ENCODE data around the gene RPUSD1.

Gene RPUSD1

GRCh38 chr16:741986-742629, 46.1 kb downstream of the RPUSD1 start:
- DNase-seq, result no peak

DNA sequence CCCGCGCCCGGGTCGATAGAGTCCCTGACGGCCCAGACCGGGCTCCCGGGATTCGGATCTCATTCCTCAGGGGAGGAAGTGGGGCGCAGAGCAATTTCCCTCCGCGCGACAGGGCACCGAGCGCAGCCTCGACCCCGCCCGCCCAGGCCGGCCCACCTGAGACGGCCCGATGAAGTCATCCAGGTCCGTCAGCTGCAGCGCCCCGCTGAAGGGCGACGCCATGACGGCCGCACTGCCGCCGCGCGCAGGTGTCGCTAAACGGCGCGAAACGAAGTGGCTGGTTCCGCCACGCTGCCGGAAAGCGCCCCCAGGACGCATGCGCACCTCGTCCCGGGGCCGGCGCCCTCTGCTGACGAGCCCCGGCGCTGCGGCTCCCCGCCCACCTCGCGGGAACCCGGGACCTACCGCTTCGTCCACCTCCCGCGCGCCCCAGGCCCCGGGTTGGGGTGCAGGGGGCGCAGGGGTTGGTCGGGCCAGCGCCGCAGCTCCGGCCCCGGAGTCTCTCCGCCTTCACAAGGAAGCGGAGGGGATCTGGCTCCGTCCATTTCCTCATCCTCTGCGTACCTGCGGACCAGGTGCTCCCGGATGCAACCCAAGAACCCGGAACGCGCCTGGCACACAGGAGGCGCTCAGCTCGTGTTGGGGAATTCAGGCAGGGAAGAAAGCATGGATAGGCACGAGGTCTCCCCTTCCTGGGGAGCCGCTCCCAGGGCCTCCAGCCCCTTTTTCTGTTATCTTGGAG, 47.2 kb downstream of the RPUSD1 start, which contains the start of gene CIAO3:
CIAO3 (minus strand) TSS at position 234 of the 742 bp plus-strand sequence; CDS start at position 222, 12 bp downstream.
- peak; percentile 91 to 93 for DNase-seq

DNA sequence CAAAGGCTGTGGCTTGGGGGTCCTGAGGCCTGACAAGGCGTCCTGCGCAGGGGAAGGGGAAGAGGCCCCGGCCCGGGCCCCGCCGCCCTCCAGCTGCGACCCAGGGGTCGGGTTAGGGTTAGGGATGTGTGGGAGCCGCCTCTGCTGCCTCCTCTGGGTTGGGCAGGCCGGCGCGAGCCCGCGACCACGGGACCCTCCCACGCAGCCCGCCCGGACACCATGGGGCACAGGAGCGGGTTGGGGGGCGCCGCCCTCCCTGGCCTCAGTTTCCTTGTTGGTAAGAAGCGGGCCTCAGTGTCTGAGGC, 47.8 kb downstream of the RPUSD1 start:
- no peak for DNase-seq

DNA sequence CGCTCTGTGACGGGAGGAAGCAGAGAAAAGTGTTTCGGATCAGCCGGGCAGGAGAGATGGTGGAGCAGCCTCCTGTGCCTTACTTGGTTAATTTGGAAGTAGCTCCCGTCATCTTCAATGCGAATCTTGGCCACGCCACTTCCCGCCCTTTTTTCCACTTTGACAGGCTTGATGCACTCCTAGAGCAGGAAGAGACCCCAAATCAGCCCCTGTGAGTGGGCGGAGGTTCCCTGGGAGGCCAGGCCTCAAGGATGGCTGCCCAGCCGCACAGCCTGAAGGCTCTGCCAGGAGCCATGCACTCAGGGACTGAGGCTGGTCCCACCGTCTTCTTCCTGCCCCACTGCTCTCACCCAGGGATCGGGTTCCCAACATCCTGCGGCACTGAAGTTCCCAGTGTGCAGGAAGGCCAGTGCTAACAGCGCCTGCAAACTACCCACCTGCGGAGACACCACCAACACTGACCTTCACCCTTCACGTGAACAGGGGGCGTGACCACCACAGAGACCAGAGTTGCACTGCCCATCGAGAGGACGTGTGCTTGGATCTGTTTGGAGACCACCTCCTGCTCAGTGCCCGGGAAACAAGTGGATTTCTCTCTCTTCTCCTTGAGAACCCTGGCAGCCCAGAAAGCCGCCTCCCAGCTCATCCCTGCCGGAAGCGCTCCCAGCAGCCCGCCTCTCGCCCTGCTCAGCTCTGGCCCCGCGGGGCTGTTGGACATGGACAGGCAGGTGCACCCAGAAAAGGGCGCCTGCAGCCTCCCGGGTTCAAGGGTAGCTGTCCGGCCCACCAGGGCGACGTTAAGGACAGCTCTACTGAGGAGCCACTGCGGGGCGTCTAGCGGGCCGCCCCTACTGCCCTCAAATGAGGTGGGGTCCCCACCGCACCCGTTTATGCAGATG, 48.4 kb downstream of the RPUSD1 start:
- no peak for DNase-seq

DNA sequence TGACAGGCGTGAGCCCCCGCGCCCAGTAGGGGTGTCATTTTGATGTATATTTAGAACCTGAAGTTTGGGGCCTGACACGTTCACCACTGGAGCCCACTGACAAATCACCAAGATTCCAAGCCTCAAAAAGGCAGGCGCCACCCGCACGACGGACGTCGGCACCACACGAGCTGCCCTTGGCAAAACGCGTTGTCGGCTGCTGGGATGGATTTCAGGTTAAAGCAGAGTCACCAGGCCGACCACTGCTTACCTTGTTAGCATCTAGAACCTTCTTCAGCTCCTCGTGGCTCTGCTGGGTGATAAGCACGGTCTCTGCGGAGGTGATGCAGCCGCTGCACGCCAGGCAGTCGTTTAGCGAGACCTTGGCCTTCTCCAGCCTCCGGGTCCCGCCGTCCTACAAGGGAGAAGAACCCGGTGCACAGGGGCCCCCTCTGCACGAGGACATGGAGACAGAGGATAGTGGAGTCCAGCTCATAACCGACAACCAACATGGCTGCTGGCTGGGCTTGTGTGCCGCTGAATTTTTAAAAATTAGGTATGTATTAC, 51.2 kb downstream of the RPUSD1 start:
- no peak for DNase-seq

- DNase-seq, result no peak
Measured at GRCh38 chr16:735982-736453, 52.2 kb downstream of the RPUSD1 start.

DNA sequence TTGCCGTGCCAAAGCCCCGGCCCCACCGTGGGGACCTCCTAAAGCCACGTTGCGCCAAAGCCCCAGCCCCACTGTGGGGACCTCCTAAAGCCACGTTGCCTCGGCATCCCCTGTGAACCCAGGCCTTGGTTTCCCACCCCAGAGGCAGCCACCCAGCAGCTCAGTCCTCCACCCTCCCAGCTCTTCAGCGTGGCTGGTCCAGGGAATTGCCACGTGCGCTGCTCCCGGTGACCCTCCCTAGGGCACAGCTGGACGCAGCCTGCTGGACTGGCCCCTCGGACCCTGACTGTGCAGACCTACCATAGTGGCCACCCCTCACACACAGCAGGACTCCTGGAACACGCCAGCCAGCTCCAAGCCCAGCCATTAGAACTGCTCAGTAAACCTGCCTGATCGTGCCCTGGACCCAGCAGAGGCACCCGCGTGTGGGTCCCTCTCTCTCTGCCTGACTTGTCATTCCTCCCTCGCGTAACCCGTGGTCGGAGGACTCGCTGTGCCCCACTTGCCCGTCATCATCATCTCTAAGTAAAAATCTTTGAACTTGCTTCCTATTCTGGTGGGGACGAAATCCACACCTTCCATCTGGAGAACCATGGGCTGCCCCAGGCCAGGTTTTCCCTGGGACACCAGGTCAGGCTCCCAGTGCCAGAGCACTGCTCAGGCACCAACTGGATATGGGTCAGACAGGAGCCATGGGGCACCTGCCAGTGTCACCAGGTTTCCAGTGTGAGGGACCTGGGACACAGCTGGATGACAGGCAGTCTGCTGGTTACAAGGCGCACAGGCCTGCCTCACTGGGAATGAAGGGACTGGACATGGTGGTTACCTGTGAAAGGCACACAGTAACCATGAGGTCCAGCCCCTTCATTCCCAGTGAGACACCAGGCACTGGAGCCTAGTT, 53.0 kb downstream of the RPUSD1 start:
- DNase-seq, result no peak

Data from NCI-H2081 (cell line).